GM21723 (cell line): ENCODE data around the gene TBC1D2B.
A peak's percentile ranks its signal among the peaks of the same experiment; 100 is the strongest.
"Not testable (repeated sequence)": the region's sequence is repeated elsewhere in the genome, so short reads cannot be mapped to it uniquely, and the experiment has no call there.

Experiments used
- ATAC-seq: cut with Tn5 transposase; IDR thresholded peaks from one replicate; pipeline ENCODE4 v1.9.1; 2021; ENCODE audit warnings: mild to moderate bottlenecking, moderate library complexity; ENCODE audit not compliant: unreplicated experiment

TBC1D2B gene

DNA sequence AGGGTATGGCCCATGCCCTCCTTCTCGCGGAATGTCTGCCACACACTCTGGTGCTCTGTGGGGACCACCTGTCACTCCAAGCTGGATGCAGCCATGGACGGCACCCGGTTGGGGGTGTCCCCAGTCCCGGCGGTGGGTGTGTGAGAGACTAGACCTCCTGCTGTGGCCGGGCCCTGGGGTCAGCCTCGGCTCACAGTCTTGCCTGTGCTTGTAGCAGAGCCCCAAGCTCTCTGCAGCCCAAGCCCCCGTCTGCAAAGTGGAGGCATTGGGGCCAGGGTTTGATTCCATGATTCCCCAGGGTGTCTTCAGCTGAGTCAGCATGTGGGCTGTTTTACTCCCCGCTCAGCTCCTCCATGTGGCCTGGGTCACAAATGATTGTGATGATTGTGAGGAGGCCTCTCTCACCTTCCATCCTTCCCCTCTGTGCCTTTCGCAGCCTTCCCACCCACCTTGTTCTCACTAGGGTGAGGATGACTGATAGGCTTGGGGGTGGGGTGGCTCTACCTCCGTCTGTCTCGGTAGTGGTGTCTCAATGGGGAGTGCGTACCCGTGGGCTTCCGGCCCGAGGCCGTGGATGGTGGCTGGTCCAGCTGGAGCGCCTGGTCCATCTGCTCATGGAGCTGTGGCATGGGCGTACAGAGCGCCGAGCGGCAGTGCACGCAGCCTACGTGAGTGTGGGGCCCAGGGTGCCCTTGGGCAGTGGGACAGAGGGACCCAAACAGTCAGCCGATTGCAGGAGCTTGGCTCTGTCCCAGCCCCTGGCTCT is 100.6 kb downstream of the TBC1D2B start:
- not testable (repeated sequence) for ATAC-seq

- ATAC-seq: not testable (repeated sequence)
These were observed 101.4 kb downstream of the TBC1D2B start for GRCh38 chr15:77976095-77976450.

- no peak for ATAC-seq
These were observed 102.0 kb downstream of the TBC1D2B start for GRCh38 chr15:77975332-77976094.

DNA sequence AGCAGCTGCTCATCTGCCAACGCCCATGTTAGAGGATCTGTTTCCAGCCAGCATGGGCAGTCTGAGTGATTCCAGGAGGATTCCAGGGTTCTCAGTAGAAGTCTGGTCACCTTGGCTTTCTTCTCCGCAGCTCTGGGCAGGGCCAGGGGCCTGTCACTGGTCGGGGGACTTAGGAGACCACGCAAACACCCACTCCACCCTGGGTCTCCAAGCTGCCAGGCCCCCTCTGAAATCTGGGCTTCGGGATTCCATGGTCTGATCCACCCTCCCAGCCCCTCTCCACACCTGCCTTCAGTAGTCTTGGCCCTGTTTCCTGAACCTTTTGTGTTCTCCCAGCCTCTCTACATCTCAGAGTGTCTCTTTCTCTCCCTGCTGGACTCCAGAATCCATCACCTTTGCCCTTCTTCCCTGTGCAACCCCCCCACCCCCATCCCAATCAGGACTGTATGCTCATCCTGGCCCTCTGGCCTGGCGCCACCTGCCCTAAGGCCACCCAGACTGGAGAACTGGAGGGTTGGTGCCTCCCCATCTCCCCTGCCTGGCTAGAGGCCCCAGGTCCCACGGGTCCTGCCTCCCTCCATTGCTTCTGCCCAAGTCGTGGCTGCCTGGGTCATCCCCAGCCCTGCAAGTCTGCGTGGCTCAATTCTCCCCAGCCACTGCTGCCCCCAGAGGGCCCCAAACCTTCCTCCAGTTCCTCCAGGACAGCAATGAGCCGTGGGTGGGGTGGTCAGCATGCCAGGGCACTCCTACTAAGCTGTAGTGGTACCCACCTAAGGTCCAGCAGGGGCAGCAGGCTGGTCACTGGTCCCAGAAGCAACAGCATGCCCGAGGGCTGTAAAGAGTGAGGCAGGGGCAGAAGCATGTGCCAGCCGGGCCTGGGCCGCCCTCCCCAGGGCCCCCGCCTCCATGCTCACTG is 102.8 kb downstream of the TBC1D2B start:
- ATAC-seq: no peak

DNA sequence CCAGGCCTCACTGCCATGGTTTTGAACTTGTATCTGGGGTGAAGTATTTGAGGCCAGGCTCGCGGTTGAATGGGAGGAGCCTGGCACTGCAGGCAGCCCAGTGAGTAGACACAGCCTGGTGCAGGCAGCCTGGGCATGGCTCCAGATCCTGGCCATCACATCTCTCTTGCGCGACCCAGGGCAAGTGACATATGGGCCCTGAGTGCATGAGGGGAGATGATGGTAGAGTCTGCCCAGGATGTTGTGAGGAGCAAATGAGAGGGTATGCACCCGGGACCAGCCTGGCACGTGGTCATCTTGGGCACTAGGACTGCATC is 103.5 kb downstream of the TBC1D2B start:
- no peak for ATAC-seq

- not testable (repeated sequence) for ATAC-seq
These were observed 104.0 kb downstream of the TBC1D2B start for GRCh38 chr15:77973273-77974097.

- not testable (repeated sequence) for ATAC-seq
These were observed 104.8 kb downstream of the TBC1D2B start for GRCh38 chr15:77972706-77973105.

- ATAC-seq: not testable (repeated sequence)
These were observed 105.6 kb downstream of the TBC1D2B start for GRCh38 chr15:77971875-77972274.

DNA sequence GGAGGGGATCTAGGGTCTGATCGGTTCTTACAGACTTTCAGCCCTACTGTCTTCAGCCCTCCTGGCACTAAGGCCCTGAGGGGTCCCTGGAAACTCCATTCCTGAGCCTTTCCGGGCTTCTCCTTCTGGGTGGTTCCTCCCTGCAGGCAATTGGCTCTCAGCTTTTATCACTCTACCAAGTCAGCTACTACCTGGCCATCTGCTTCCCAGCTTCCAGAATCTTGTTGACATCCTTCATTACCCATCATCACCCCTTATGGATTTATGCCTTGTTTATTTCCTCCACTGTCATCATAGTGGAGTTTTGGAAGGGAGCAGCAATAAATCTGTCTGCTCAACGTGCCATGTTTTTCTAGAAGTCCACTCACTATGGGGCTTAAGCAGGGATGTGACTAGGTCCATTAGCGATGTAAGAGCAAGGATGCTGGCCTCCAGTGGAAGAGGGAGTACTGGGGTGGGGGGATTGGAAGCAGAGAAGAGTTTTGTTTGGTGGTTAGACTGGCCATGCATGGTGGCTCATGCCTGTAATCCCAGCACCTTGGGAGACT is 106.6 kb downstream of the TBC1D2B start:
- not testable (repeated sequence) for ATAC-seq

GRCh38 chr15:77969055-77969454 is 108.5 kb downstream of the TBC1D2B start:
- no peak for ATAC-seq

- ATAC-seq: no peak
These were observed 109.7 kb downstream of the TBC1D2B start for GRCh38 chr15:77967798-77968197.

DNA sequence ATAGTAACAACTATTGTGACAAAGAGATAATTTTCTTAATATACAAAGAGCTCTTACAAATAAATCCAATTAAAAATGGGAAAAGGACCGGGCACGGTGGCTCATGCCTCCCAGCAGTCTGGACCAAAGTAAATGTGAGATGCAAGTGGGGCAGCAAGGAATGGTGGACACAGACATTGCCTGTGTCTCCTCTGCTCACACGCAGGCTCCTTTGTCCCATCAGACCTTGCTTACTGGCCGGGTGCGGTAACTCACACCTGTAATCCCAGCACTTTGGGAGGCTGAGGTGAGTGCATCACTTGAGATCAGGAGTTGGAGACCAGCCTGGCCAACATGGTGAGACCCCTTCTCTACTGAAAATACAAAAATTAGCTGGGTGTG is 110.3 kb downstream of the TBC1D2B start:
- ATAC-seq: not testable (repeated sequence)

DNA sequence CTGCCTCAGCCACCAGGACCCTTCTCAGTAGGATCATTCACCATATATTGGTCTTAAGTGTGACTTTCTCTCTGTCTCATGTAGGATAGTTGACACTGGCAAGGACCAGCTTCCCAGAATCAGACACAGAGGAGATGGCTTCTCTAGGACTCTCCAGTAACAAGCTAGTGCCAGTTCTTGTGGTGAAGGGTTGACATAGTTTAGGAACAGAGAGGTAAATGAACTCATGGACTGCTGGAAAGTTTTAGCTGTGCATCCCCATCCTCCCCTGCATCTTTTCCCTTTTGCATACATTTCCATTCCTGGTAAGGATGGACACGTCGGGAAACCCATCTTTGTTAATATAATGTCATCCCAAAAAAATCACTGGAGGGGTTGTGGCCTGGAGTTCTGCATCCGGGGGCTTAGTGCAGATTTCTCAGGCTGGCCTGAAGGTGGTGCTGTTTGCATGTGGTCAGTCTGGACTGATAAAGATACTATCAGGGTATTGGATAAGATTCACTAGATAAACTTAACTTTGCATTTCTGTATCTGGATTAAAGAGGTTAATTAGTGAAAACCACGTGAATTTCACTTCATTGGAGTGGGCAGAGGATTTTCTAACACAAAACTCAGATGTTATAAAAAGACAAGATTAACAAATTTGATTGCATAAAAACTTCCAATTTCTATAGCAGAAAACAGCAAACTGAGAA is 110.8 kb downstream of the TBC1D2B start:
- ATAC-seq: no peak

- no peak for ATAC-seq
These were observed 113.3 kb downstream of the TBC1D2B start for GRCh38 chr15:77964193-77964592.

DNA sequence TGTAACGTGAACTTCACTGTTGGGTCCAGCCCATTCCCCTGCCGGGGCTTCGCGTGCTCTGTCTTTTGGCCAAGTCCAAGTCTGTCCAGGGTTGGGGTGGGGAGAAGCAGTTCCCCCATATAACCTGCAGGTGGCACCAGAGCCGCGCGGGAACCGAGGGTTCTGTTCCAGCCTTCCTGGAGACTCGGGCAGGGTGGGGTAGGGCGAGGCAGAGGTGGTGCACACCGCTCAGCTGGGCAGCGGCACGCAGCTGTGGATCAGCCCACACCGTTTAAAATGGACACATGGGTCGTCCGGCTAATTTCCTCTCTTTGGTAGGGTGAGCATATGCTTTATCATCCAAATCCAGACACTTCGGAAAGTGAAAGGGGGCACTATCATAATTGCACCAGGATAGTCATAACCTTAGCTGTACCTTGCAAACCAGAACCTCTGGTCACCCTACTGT is 118.1 kb downstream of the TBC1D2B start:
- peak; percentile 81 for ATAC-seq

- not testable (repeated sequence) for ATAC-seq
These were observed 118.6 kb downstream of the TBC1D2B start for GRCh38 chr15:77958716-77959431.

DNA sequence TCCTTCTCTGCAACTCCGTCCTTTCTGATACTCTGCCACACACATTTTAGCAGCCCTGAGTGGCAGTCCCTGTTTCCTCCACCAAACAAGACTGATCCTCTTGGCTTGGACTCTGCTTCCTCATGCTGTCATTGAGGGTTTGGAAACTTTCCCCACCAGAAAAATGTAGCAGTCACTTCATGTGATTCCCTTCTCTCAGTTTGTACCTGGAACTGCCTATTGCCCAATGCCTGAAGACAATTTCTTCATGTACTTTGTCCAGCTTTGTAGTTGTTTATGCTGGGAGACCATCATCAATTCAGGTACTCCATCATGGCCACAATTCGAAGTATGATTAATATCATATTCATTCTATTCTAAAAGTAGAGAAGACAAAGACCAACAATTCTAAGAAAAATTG is 119.5 kb downstream of the TBC1D2B start:
- not testable (repeated sequence) for ATAC-seq

DNA sequence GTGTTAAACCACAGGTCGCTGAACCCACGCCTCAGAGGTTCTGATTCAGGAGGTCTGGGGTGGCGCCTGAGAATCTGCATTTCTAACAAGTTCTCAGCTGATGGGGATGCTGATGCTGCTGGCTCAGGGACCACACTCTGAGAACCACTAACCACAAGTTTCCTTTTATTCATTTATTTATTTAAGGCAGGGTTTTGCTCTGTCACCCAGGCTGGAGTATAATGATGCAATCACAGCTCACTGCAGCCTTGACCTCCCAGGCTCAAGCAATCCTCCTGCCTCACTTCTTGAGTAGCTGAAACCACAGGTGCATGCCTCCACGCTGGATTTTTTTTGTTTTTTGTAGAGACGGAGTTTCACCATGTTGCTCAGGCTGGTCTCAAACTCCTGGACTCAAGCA is 123.6 kb downstream of the TBC1D2B start:
- ATAC-seq: peak; percentile 54

DNA sequence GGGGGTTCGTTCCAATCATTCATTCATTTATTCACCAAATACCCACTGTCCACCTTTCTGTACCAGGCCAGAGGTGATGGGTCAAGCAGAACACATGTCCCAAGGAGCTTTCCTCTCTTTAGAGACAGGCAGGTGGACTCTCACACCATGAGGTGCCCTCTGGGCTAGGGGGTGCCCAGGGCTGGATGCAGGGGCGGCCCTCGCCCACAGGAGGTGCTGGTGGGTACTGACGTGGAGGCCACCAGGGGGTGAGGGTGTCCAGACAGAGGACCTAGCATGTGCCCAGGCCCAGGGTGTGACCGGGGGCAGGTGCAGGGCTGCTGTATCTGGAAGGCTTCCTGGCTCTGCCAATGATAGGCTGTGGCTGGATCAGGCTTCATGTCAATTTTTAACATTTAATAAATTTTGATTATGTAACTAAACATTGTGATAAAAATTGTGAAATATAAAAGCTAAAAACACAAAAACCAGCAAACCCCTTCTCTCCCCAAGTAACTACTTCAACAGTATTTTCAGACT is 124.5 kb downstream of the TBC1D2B start:
- not testable (repeated sequence) for ATAC-seq
